Bronchial epithelial cell (primary cell): ENCODE data around the gene FAH. TPM values are rescaled to one million over a fixed set of nuclear protein-coding genes. Genes with fewer than 3 reads are reported as not detected.
A peak's percentile ranks its signal among the peaks of the same experiment; 100 is the strongest.
"Not testable (repeated sequence)": the region's sequence is repeated elsewhere in the genome, so short reads cannot be mapped to it uniquely, and the experiment has no call there.

Source experiments
- DNase-seq: peaks from one replicate; pipeline ENCODE4 v3.0.0-alpha.2; 2010; ENCODE audit warnings: low read depth
- FAIRE-seq: peaks from 2 replicates; lab custom pipeline; 2011; peaks lifted over from hg19 to GRCh38; lab: Jason Lieb, UNC
- H3K27me3 ChIP-seq: 2 replicates; pipeline ENCODE4 v1.5.1; 2011; ENCODE audit warnings: low read length; ENCODE audit not compliant: control insufficient read depth, insufficient read depth
- H3K36me3 ChIP-seq: 2 replicates; pipeline ENCODE4 v1.5.1; 2011; ENCODE audit warnings: low read length; ENCODE audit not compliant: control insufficient read depth, insufficient read depth
- H3K4me3 ChIP-seq: 2 replicates; pipeline ENCODE4 v1.5.1; 2011; ENCODE audit warnings: mild to moderate bottlenecking, low read depth, low read length, control low read depth
- total RNA-seq: library from RNA; depleted of rRNA; stranded (reverse); fragments of >200 nt; gene quantifications from 2 replicates; pipeline ENCODE4 v1.2.1, GENCODE V29; 2014
- TF ChIP-seq, protein P1 (sequence below): IDR thresholded peaks from 2 replicates; pipeline ENCODE4 v1.5.1; 2011; ENCODE audit warnings: mild to moderate bottlenecking, moderate library complexity, low read length, control low read depth, inconsistent platforms; ENCODE audit not compliant: insufficient read depth, severe bottlenecking

Gene FAH
- total RNA-seq, 1 donor from 2014 or later: 23.4 TPM

DNA sequence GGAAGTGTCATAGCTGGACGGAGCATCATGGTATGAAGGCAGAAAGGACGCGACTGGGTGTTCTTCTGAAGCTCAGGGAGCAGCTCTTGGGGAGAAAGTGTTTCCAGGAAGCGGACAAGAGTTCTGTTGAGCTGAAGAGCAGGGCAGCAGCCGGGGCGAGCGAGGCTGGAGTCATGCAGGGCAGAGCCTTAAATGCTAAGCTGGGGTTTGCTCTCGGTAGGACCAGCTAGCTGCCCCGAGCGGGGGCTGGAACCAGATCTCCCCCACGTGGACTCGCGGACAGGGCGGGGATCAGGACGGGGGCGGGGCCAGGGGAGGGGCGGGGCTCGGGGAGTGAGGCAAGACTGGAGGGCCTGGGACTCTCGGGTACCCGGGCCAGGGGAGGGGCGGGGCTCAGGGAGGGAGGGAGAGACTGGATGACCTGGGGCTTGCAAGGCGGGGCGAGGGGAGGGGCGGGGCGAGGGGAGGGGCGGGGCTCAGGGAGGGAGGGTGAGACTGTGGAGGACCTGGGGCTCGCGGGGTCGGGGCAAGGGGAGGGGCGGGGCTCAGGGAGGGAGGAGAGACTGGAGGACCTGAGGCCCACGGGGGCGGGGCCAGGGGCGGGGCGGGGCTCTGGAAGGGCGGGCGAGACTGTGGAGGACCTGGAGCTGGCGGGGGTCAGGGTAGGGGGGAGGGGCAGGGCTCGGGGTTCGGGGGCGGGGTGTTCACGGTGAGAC, 461 bp upstream of the FAH start:
- DNase-seq (peak; percentile 69), FAIRE-seq (no peak)
- TF ChIP-seq, protein P1, sequence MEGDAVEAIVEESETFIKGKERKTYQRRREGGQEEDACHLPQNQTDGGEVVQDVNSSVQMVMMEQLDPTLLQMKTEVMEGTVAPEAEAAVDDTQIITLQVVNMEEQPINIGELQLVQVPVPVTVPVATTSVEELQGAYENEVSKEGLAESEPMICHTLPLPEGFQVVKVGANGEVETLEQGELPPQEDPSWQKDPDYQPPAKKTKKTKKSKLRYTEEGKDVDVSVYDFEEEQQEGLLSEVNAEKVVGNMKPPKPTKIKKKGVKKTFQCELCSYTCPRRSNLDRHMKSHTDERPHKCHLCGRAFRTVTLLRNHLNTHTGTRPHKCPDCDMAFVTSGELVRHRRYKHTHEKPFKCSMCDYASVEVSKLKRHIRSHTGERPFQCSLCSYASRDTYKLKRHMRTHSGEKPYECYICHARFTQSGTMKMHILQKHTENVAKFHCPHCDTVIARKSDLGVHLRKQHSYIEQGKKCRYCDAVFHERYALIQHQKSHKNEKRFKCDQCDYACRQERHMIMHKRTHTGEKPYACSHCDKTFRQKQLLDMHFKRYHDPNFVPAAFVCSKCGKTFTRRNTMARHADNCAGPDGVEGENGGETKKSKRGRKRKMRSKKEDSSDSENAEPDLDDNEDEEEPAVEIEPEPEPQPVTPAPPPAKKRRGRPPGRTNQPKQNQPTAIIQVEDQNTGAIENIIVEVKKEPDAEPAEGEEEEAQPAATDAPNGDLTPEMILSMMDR: no peak
- Histone ChIP-seq H3K36me3 (peaks cover 3% of the 10 kb centered on the region), H3K27me3 (no peaks in the 10 kb centered on the region), H3K4me3 (peak overlapping the region; percentile 59)

DNA sequence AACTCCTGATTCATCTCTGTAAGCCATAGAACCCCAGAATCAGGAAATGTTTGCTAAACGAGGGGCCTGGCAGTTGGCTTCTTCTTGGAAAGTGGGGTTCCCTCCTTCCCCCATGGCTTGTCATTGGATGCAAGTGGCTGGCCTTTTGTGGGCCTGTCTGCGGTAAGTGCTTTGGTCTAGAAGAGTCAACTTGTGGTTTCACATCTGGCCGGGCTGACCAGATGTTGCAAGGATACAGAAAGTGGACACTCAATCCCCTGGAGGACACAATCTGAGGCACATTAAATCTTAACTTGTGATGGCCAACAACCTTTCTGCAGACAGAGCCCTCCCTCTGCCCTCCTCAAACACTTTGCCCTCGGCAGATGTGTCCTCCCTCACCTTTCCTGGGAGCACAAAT, 1.1 kb downstream of the FAH start:
- Histone ChIP-seq H3K4me3 (no peak overlapping the region), H3K36me3 (peaks cover 3% of the 10 kb centered on the region), H3K27me3 (no peaks in the 10 kb centered on the region)
- TF ChIP-seq, protein P1: no peak
- DNase-seq (no peak), FAIRE-seq (no peak)

DNA sequence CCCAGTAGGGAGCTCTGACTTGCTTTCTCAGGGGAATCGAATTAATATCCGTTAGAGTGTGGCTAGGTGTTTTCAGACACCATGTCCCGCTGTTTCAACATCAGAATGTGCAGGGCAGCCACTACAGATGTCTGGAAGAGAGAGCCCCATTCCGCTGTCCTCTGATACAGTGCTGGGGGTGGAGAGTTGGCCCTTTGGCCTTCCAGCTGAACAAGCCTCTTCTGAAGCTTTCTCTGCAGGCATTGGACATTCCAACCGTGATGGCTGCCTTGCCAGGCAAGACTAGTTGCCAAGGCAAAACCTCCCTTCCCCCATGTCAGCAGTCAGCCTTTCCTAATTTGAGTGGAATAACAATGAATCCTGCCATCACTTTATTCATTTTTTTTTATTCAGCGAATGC, 1.5 kb downstream of the FAH start:
- DNase-seq: no peak

DNA sequence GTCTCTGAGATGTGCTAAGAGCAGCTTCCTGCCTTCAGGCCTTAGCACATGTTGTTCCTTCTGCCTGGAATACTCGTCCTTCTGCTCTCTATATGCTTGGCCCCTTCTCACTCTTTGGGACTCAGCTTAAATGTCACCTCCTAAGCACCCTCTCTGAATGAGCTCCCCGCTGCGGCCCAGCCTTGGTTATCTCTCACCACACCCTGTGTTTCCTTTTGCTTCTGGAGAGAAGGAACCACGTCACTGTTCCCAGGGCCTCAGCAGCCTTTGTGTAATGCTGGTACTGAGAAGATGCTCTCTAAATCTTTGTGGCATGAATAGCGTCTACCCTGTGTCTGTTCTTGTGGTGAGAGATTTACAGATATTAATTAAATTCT, 2.2 kb downstream of the FAH start:
- FAIRE-seq (no peak), DNase-seq (no peak)
- Histone ChIP-seq H3K36me3 (peaks cover 8% of the 10 kb centered on the region), H3K4me3 (no peak overlapping the region), H3K27me3 (no peaks in the 10 kb centered on the region)
- TF ChIP-seq, protein P1: no peak

More for the DNA sequence above, 1.5 kb downstream of the FAH start:
- FAIRE-seq: no peak
- TF ChIP-seq, protein P1: no peak
- Histone ChIP-seq H3K27me3 (no peaks in the 10 kb centered on the region), H3K4me3 (no peak overlapping the region), H3K36me3 (peaks cover 3% of the 10 kb centered on the region)

DNA sequence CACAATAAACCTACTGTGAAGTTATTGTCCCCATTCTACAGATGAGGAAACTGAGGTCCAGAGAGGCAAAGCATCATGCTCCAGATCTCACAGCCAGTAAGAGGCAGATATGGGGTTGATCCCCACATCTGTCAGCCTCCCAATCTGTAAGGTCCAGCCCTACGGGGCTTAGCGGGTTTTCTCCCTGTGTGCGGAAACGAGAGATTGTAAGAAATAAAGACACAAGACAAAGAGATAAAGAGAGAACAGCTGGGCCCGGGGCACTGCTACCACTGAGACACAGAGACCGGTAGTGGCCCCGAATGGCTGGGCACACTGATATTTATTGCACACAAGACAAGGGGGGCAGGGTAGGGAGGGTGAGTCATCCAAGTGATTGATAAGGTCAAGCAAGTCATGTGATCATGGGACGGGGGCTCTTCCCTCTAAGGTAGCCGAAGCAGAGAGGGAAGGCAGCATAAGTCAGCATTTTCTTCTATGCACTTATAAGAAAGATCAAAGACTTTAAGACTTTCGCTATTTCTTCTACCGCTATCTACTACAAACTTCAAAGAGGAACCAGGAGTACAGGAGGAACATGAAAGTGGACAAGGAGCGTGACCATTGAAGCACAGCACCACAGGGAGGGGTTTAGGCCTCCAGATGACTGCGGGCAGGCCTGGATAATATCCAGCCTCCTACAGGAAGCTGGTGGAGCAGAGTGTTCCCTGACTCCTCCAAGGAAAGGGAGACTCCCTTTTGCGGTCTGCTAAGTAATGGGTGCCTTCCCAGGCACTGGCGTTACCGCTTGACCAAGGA, 2.8 kb downstream of the FAH start:
- H3K27me3 ChIP-seq, FAIRE-seq, H3K36me3 ChIP-seq, H3K4me3 ChIP-seq, DNase-seq: not testable (repeated sequence)

- TF ChIP-seq, protein P1: no peak
- Histone ChIP-seq H3K27me3 (no peaks in the 10 kb centered on the region), H3K4me3 (no peak overlapping the region), H3K36me3 (peaks cover 8% of the 10 kb centered on the region)
- no peak for DNase-seq
- no peak for FAIRE-seq
These were observed 3.4 kb downstream of the FAH start for GRCh38 chr15:80156176-80156720.
